Measurements from ENCODE around the gene NIT2. TPM values are rescaled to one million over a fixed set of nuclear protein-coding genes. Genes with fewer than 3 reads are reported as not detected.
A peak's percentile ranks its signal among the peaks of the same experiment; 100 is the strongest.

NIT2 gene
- total RNA-seq, 1 donor from 2014 or later, result 54.3 TPM

DNA sequence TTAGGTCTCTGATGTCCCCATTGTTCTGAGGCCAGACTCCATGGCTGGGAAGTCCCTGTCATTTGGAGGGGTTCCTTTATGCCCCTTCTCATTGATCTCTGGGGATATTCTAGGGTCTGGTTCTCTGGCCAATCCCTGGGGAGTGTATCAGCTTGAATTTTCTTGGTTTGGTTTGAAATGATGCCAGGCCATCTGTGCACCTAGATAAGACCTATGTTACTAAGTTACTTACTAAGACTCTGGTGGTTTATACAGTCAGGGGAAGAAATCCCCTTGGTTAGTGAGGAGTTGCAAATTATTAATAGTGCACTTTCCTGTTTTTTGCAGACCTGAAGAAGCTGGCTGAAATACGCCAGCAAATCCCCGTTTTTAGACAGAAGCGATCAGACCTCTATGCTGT, 20.3 kb downstream of the NIT2 start:
- no peaks in the 10 kb centered on the region for H3K27me3 Mint-ChIP-seq
- TF ChIP-seq, protein P1, sequence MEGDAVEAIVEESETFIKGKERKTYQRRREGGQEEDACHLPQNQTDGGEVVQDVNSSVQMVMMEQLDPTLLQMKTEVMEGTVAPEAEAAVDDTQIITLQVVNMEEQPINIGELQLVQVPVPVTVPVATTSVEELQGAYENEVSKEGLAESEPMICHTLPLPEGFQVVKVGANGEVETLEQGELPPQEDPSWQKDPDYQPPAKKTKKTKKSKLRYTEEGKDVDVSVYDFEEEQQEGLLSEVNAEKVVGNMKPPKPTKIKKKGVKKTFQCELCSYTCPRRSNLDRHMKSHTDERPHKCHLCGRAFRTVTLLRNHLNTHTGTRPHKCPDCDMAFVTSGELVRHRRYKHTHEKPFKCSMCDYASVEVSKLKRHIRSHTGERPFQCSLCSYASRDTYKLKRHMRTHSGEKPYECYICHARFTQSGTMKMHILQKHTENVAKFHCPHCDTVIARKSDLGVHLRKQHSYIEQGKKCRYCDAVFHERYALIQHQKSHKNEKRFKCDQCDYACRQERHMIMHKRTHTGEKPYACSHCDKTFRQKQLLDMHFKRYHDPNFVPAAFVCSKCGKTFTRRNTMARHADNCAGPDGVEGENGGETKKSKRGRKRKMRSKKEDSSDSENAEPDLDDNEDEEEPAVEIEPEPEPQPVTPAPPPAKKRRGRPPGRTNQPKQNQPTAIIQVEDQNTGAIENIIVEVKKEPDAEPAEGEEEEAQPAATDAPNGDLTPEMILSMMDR (IDR thresholded peaks at IDR 0.05; ENCODE audit: unreplicated experiment), result no peak
- no peak overlapping the region for H3K27ac Mint-ChIP-seq
- H3K4me3 Mint-ChIP-seq (ENCODE audit: low read depth), result no peak overlapping the region
- no peaks in the 10 kb centered on the region for H3K9me3 Mint-ChIP-seq (ENCODE audit: low read depth)
- H3K4me1 Mint-ChIP-seq (ENCODE audit: low read depth), result no peaks in the 10 kb centered on the region
- H3K36me3 Mint-ChIP-seq (ENCODE audit: insufficient read depth), result peaks cover 33% of the 10 kb centered on the region
- no peak for DNase-seq (ENCODE audit: low spot score, unreplicated experiment)

DNA sequence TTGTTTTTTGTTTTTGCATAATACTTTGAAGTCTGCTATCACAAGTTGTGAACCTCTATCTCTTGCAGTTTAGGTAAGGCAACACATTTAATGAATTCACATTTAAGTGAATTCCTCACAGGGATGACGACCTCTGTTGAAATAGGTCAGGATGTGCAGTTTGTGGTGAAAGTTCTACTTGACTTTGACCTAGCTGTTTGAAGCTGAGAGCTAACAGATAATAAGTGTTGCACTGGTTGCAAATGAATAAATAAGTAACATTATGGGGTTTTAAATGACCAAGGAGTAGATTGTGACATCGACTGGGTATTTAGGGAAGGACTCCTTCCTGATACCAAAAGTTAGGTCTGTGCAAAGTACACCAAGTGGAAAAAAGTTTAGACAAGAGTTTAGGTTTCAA, 23.9 kb downstream of the NIT2 start:
- Mint-ChIP-seq H3K27me3 (no peaks in the 10 kb centered on the region), H3K9me3 (ENCODE audit: low read depth) (peaks cover 3% of the 10 kb centered on the region), H3K4me3 (ENCODE audit: low read depth) (no peak overlapping the region), H3K27ac (peak overlapping the region; percentile 63), H3K36me3 (ENCODE audit: insufficient read depth) (peaks cover 15% of the 10 kb centered on the region), H3K4me1 (ENCODE audit: low read depth) (peaks cover 3% of the 10 kb centered on the region)
- DNase-seq (ENCODE audit: low spot score, unreplicated experiment), result no peak
- TF ChIP-seq, protein P1 (IDR thresholded peaks at IDR 0.05; ENCODE audit: unreplicated experiment), result no peak

DNA sequence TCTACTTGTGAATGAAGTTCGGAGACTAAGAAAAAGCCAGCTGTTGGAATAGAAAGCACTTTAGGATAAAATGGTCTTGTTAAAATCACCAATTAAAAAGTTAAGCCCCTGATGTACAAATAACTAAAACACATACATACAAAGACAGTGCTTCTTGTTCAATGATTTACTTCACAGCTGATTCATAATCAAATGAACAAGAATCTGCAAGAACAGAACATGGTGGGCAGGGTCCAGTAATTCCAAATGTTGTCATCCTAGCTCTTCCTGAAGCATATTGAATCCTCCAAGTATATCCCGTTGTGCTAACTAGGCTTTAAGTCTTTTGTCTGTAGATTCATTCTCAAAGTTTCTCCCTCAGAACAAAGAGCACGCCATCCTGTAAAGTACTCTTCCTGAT, 24.5 kb downstream of the NIT2 start:
- Mint-ChIP-seq H3K27me3 (no peaks in the 10 kb centered on the region), H3K9me3 (ENCODE audit: low read depth) (peaks cover 3% of the 10 kb centered on the region), H3K4me1 (ENCODE audit: low read depth) (peaks cover 3% of the 10 kb centered on the region), H3K27ac (peak overlapping the region; percentile 63), H3K36me3 (ENCODE audit: insufficient read depth) (peaks cover 16% of the 10 kb centered on the region), H3K4me3 (ENCODE audit: low read depth) (no peak overlapping the region)
- TF ChIP-seq, protein P1 (IDR thresholded peaks at IDR 0.05; ENCODE audit: unreplicated experiment), result no peak
- no peak for DNase-seq (ENCODE audit: low spot score, unreplicated experiment)

DNA sequence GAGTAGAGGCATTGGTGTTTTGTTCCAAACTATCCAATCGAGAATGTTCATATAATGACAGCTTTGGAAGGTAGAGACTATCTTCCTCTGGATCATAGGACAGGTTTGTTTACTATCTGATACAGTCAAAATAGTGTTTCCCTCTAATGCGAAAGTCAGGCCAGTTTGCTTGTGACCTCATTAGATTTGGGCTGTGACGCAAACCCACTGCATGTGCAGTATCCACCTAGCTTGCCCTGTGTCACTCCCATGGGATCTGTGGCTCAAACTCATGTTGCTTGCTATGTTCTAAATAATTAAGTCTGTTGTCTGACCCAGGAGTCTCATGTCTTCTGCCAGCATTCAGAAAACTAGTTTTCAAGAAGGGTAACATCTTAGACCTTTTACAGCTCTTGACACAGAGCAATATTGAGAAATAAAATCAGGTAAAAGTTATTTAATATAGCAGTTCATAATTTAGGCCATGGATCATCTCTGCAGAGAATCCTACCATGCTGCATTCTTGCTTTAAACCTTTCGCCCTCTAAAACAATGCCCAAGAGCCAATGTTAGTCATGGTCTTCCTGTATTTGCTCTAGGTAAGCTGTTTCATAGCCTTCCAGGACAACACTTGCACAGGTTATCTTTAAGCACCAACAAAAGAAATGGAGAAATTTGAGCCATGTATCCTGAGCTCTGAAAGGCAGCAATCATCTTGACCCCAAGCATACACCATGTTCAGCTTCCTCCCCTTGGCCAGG, 26.4 kb downstream of the NIT2 start:
- Mint-ChIP-seq H3K4me1 (ENCODE audit: low read depth) (peaks cover 3% of the 10 kb centered on the region), H3K36me3 (ENCODE audit: insufficient read depth) (peaks cover 13% of the 10 kb centered on the region), H3K9me3 (ENCODE audit: low read depth) (peaks cover 3% of the 10 kb centered on the region), H3K27ac (peak overlapping the region; percentile 68), H3K27me3 (no peaks in the 10 kb centered on the region), H3K4me3 (ENCODE audit: low read depth) (no peak overlapping the region)
- no peak for DNase-seq (ENCODE audit: low spot score, unreplicated experiment)
- TF ChIP-seq, protein P1 (IDR thresholded peaks at IDR 0.05; ENCODE audit: unreplicated experiment), result no peak

DNA sequence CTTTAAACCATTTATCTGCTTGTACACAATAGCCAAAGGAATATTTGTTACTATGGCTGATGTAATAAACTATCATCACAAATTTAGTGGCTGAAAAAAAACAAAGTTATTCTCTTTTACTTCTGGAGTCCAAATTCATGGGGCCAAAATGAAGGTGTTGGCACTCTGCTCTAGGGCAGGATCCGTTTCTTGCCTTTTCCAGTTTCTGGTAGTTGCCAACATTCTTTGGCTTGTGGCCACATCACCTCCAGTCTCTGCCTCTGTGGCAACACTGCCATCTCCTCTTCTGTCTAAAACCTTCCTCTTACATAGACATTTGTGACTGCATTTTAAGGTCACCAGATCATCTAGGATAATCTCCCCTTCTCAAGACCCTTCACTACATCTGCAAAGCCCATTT, 27.3 kb downstream of the NIT2 start:
- Mint-ChIP-seq H3K27ac (no peak overlapping the region), H3K4me3 (ENCODE audit: low read depth) (no peak overlapping the region), H3K9me3 (ENCODE audit: low read depth) (peaks cover 3% of the 10 kb centered on the region), H3K27me3 (no peaks in the 10 kb centered on the region), H3K36me3 (ENCODE audit: insufficient read depth) (peaks cover 13% of the 10 kb centered on the region), H3K4me1 (ENCODE audit: low read depth) (peaks cover 3% of the 10 kb centered on the region)
- no peak for DNase-seq (ENCODE audit: low spot score, unreplicated experiment)
- TF ChIP-seq, protein P1 (IDR thresholded peaks at IDR 0.05; ENCODE audit: unreplicated experiment), result no peak
